Melanocyte of skin (primary cell): Measurements from ENCODE around the gene AARS2. TPM values are rescaled to one million over a fixed set of nuclear protein-coding genes. Genes with fewer than 3 reads are reported as not detected.

Experiments used
- total RNA-seq, 2 donors: library from RNA; depleted of rRNA; stranded (reverse); fragments of >200 nt; gene quantifications; 2 replicates each; pipeline ENCODE4 v1.2.3, GENCODE V29; 2012

Gene AARS2
- 10 to 100 TPM; 14.5 to 21.6 TPM for total RNA-seq

GRCh38 chr6:44312901-44313788 lies at the start of gene AARS2:
TSS of gene AARS2 (minus strand) at chr6:44313347. CDS start at chr6:44313323, 24 bp downstream.

GRCh38 chr6:44342489-44342888 lies 29.3 kb upstream of the AARS2 start, which contains the start of gene SPATS1:
TSS of gene SPATS1 (plus strand) at chr6:44342650. CDS start at chr6:44343096, 446 bp downstream.

GRCh38 chr6:44269921-44270525 lies 43.1 kb downstream of the AARS2 start, which contains the start of gene TMEM151B:
TSS of gene TMEM151B (plus strand) at chr6:44270450. CDS start at chr6:44270743, 293 bp downstream.

GRCh38 chr6:44265007-44265721 lies 48.0 kb downstream of the AARS2 start, which contains the start of gene NFKBIE:
TSS of gene NFKBIE (minus strand) at chr6:44265551. CDS start at chr6:44265346, 205 bp downstream.

GRCh38 chr6:44257025-44257752 lies 56.0 kb downstream of the AARS2 start, which contains the start of gene SLC35B2:
TSS of gene SLC35B2 (minus strand) at chr6:44257528. CDS start at chr6:44257410, 118 bp downstream.

Other genes starting within 250 kb of the AARS2 start
- 10 to 100 TPM; 32.3 to 53.9 TPM for gene MRPL14, start 185.9 kb downstream of the AARS2 start, total RNA-seq
- 10 to 100 TPM; 46.0 to 55.7 TPM for gene TMEM63B, start 185.8 kb downstream of the AARS2 start, total RNA-seq
- not detected for gene CAPN11, start 154.5 kb downstream of the AARS2 start, total RNA-seq
- not detected for gene MYMX, start 96.4 kb downstream of the AARS2 start, total RNA-seq
- 10 to 100 TPM in 1 of 2 donors, 1 to 10 TPM in 1; 5.2 to 18.3 TPM for gene SLC29A1, start 89.8 kb downstream of the AARS2 start, total RNA-seq
- 1,000 to 10,000 TPM in 1 of 2 donors, 100 to 1,000 TPM in 1; 776 to 1,328 TPM for gene HSP90AB1, start 66.2 kb downstream of the AARS2 start, total RNA-seq
- 100 to 1,000 TPM; 113 to 150 TPM for gene SLC35B2, start 55.8 kb downstream of the AARS2 start, total RNA-seq
- 10 to 100 TPM; 13.3 to 23.7 TPM for gene NFKBIE, start 47.8 kb downstream of the AARS2 start, total RNA-seq
- gene TMEM151B, start 42.9 kb downstream of the AARS2 start, total RNA-seq, result not detected
- not detected for gene SPATS1, start 29.3 kb upstream of the AARS2 start, total RNA-seq
- 10 to 100 TPM; 19.3 to 22.6 TPM for gene CDC5L, start 74.4 kb upstream of the AARS2 start, total RNA-seq